GM23338 (cell line): ENCODE results near the gene MSRB1. TPM values are rescaled to one million over a fixed set of nuclear protein-coding genes. Genes with fewer than 3 reads are reported as not detected.

Experiments used
- ATAC-seq: fragments of 200-7000 bp; cut with Tn5 transposase; 3 replicates; pipeline ENCODE4 v1.9.1; 2020
- DNase-seq: peaks from one replicate; pipeline ENCODE4 v3.0.0-alpha.2; 2015; ENCODE audit warnings: low spot score
- H2AFZ ChIP-seq: fragments of 200-600 bp; sonication (generic); 2 replicates; pipeline ENCODE4 v1.8.0; 2016; ENCODE audit warnings: antibody characterized with exemption, mild to moderate bottlenecking, moderate library complexity
- H3F3A ChIP-seq: fragments of 200-600 bp; sonication (generic); replicated peaks from 2 replicates; pipeline ENCODE4 v1.8.0; 2017; ENCODE audit warnings: antibody characterized with exemption, mixed run types, low read depth
- H3K27ac ChIP-seq: fragments of 200-600 bp; sonication (generic); 2 replicates; pipeline ENCODE4 v1.6.1; 2016; ENCODE audit warnings: low read depth
- H3K27me3 ChIP-seq: fragments of 200-600 bp; sonication (generic); 2 replicates; pipeline ENCODE4 v1.8.0; 2016; ENCODE audit warnings: mild to moderate bottlenecking, mixed run types, moderate library complexity; ENCODE audit not compliant: insufficient read depth
- H3K36me3 ChIP-seq: fragments of 200-600 bp; sonication (generic); 2 replicates; pipeline ENCODE4 v1.8.0; 2016; ENCODE audit warnings: mild to moderate bottlenecking; ENCODE audit not compliant: insufficient read depth
- H3K4me1 ChIP-seq: fragments of 200-600 bp; sonication (generic); 2 replicates; pipeline ENCODE4 v1.8.0; 2016; ENCODE audit warnings: mild to moderate bottlenecking, moderate library complexity; ENCODE audit not compliant: insufficient read depth
- H3K4me2 ChIP-seq: fragments of 200-600 bp; sonication (generic); 2 replicates; pipeline ENCODE4 v1.7.1; 2017; ENCODE audit warnings: mixed run types
- H3K4me3 ChIP-seq: fragments of 200-600 bp; sonication (generic); 2 replicates; pipeline ENCODE4 v1.6.1; 2016; ENCODE audit warnings: mixed run types
- H3K79me2 ChIP-seq: fragments of 200-600 bp; sonication (generic); replicated peaks from 2 replicates; pipeline ENCODE4 v1.8.0; 2017; ENCODE audit warnings: mild to moderate bottlenecking; ENCODE audit not compliant: insufficient read depth
- H3K9me2 ChIP-seq: fragments of 200-600 bp; sonication (generic); 2 replicates; pipeline ENCODE4 v1.8.0; 2017; ENCODE audit not compliant: insufficient read depth
- H4K20me1 ChIP-seq: fragments of 200-600 bp; sonication (generic); replicated peaks from 2 replicates; pipeline ENCODE4 v1.8.0; 2017; ENCODE audit warnings: mild to moderate bottlenecking; ENCODE audit not compliant: insufficient read depth
- H3K27ac Mint-ChIP-seq: 2 replicates; pipeline ENCODE4 v1.8.0; 2020; ENCODE audit warnings: inconsistent platforms, mild to moderate bottlenecking, moderate library complexity, mixed read lengths
- H3K27me3 Mint-ChIP-seq: 3 replicates; pipeline ENCODE4 v1.8.0; 2022; ENCODE audit warnings: low read depth, mild to moderate bottlenecking, moderate library complexity, mixed read lengths, inconsistent platforms; ENCODE audit not compliant: insufficient read depth, poor library complexity
- H3K36me3 Mint-ChIP-seq: 3 replicates; pipeline ENCODE4 v1.8.0; 2021; ENCODE audit warnings: low read depth, mild to moderate bottlenecking, inconsistent platforms, moderate library complexity, mixed read lengths
- H3K4me1 Mint-ChIP-seq: 3 replicates; pipeline ENCODE4 v1.8.0; 2020; ENCODE audit warnings: mild to moderate bottlenecking, inconsistent platforms, mixed read lengths
- H3K4me3 Mint-ChIP-seq: 3 replicates; pipeline ENCODE4 v1.8.0; 2021; ENCODE audit warnings: moderate library complexity, mild to moderate bottlenecking, inconsistent platforms, mixed read lengths
- H3K9me3 Mint-ChIP-seq: 3 replicates; pipeline ENCODE4 v1.8.0; 2020; ENCODE audit warnings: moderate library complexity, mild to moderate bottlenecking, inconsistent platforms, mixed read lengths
- CREB1 ChIP-seq: fragments of 250-450 bp; sonication (Bioruptor Pico); IDR thresholded peaks from 2 replicates; pipeline ENCODE4 v1.5.0; 2020; ENCODE audit warnings: low read depth, mild to moderate bottlenecking, moderate library complexity
- EZH2 ChIP-seq: fragments of 200-600 bp; sonication (generic); IDR thresholded peaks from one replicate; pipeline ENCODE4 v1.8.0; 2017; ENCODE audit warnings: antibody characterized with exemption, mild to moderate bottlenecking, low read depth; ENCODE audit not compliant: unreplicated experiment
- JUNB ChIP-seq: IDR thresholded peaks from one replicate; pipeline ENCODE4 v1.6.1; 2016; ENCODE audit warnings: antibody characterized with exemption; ENCODE audit not compliant: unreplicated experiment
- NANOG ChIP-seq: IDR thresholded peaks from 2 replicates; pipeline ENCODE4 v1.6.1; 2016; ENCODE audit warnings: antibody characterized with exemption, borderline replicate concordance
- POLR2AphosphoS5 ChIP-seq: IDR thresholded peaks from 2 replicates; pipeline ENCODE4 v1.6.1; 2016; ENCODE audit warnings: antibody characterized with exemption, low read depth
- ZNF114 ChIP-seq: fragments of 250-450 bp; sonication (Bioruptor Pico); IDR thresholded peaks from 2 replicates; pipeline ENCODE4 v1.5.0; 2020; ENCODE audit warnings: mild to moderate bottlenecking, moderate library complexity
- polyA plus RNA-seq: library from polyadenylated mRNA; unstranded; fragments of >200 nt; fragmentation: Nextera tagmentation; extraction: Ambion mirVana; gene quantifications from 2 replicates; pipeline ENCODE4 v1.2.1, GENCODE V29; 2016
- total RNA-seq: library from RNA; depleted of rRNA; stranded (reverse); fragments of >200 nt; shearing (Covaris generic); gene quantifications from 2 replicates; pipeline ENCODE4 v1.2.3, GENCODE V29; 2014
- TF ChIP-seq, protein P1 (sequence below), 2 experiments: fragments of 200-600 bp in 1 of 2; sonication (generic) in 1 of 2; conservative IDR thresholded peaks; 2 replicates each; pipeline versions ENCODE4 v1.5.1 to v1.6.1; 2016 to 2017; ENCODE audit warnings: antibody characterized with exemption in 2 of 2, low read depth in 2 of 2, mild to moderate bottlenecking in 2 of 2, moderate library complexity in 1 of 2
- TF ChIP-seq, protein P2 (sequence below): IDR thresholded peaks from one replicate; pipeline ENCODE4 v1.6.1; 2018; ENCODE audit warnings: antibody characterized with exemption; ENCODE audit not compliant: unreplicated experiment
- TF ChIP-seq, protein P3 (sequence below): fragments of 250-450 bp; sonication (Bioruptor Pico); IDR thresholded peaks from 2 replicates; pipeline ENCODE4 v1.5.0; 2020; ENCODE audit warnings: mild to moderate bottlenecking, moderate library complexity

Gene MSRB1
- total and polyA plus RNA-seq, 2 experiments from 2014 or later = 30.4 to 31.3 TPM

DNA sequence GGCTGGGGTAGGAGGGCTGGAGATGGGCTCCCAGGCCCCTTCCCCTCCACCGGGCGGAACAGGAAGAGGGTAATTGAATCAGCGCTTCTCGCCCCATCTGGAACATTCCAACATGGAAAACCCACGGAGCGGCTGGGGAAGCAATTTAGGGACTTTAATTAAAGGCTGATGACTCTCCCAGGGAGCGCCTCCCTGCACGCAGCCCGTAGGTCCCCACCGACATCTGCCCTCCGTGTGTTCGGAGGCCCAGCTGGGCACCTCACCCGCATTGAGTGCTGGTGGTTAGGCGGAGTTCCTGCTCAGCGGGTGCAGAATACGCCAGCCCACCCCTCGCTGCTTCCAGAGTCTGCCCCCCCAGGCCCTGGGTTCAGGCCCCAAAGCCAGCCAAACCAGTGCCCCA lies 34.8 kb downstream of the MSRB1 start (continued):
- TF ChIP-seq, protein P1, sequence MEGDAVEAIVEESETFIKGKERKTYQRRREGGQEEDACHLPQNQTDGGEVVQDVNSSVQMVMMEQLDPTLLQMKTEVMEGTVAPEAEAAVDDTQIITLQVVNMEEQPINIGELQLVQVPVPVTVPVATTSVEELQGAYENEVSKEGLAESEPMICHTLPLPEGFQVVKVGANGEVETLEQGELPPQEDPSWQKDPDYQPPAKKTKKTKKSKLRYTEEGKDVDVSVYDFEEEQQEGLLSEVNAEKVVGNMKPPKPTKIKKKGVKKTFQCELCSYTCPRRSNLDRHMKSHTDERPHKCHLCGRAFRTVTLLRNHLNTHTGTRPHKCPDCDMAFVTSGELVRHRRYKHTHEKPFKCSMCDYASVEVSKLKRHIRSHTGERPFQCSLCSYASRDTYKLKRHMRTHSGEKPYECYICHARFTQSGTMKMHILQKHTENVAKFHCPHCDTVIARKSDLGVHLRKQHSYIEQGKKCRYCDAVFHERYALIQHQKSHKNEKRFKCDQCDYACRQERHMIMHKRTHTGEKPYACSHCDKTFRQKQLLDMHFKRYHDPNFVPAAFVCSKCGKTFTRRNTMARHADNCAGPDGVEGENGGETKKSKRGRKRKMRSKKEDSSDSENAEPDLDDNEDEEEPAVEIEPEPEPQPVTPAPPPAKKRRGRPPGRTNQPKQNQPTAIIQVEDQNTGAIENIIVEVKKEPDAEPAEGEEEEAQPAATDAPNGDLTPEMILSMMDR (conservative IDR thresholded peaks at IDR 0.05; ENCODE audit: low read depth in 2 of 2) = no peak
- TF ChIP-seq NANOG = no peak
- no peak for TF ChIP-seq JUNB
- TF ChIP-seq, protein P2, sequence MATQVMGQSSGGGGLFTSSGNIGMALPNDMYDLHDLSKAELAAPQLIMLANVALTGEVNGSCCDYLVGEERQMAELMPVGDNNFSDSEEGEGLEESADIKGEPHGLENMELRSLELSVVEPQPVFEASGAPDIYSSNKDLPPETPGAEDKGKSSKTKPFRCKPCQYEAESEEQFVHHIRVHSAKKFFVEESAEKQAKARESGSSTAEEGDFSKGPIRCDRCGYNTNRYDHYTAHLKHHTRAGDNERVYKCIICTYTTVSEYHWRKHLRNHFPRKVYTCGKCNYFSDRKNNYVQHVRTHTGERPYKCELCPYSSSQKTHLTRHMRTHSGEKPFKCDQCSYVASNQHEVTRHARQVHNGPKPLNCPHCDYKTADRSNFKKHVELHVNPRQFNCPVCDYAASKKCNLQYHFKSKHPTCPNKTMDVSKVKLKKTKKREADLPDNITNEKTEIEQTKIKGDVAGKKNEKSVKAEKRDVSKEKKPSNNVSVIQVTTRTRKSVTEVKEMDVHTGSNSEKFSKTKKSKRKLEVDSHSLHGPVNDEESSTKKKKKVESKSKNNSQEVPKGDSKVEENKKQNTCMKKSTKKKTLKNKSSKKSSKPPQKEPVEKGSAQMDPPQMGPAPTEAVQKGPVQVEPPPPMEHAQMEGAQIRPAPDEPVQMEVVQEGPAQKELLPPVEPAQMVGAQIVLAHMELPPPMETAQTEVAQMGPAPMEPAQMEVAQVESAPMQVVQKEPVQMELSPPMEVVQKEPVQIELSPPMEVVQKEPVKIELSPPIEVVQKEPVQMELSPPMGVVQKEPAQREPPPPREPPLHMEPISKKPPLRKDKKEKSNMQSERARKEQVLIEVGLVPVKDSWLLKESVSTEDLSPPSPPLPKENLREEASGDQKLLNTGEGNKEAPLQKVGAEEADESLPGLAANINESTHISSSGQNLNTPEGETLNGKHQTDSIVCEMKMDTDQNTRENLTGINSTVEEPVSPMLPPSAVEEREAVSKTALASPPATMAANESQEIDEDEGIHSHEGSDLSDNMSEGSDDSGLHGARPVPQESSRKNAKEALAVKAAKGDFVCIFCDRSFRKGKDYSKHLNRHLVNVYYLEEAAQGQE = no peak
- TF ChIP-seq CREB1 (CRISPR knock-in tag) = no peak
- no peak for TF ChIP-seq ZNF114
- TF ChIP-seq POLR2AphosphoS5 = no peak

DNA sequence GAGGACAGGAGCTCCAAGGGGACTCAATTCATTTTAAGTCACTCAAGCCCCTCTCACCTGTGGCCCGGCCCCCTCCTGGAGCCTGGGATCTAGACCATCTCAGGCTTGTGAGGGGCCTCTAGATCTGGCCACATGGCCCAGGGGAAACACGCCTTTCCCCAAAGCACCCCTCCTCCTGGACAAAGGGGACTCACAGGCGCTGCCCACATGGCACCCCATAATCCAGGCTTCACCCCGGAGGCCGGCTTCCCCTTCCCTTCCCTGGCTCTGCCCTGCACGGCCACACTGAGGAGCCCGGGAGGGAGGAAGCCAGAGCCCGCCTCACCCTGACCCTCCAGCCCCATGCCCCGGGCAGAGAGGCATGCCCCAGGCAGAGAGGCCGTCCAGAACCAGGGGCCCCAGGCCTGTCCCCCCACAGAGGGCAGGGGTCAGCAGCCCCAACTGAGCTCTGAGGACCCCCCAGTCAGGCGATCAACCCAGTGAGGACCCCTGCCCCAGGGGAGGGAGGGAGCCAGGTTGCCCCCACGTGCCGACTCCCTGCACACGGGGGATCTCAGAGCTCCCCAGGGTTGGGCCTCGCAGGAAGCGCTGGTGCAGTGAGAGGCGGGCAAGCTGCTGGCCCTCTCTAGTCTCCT lies 35.7 kb downstream of the MSRB1 start:
- Mint-ChIP-seq H3K27me3 (peaks cover 15% of the 10 kb centered on the region), H3K9me3 (no peaks in the 10 kb centered on the region), H3K4me1 (peaks cover 12% of the 10 kb centered on the region; the same call in 1 of the 3 replicates), H3K36me3 (no peaks in the 10 kb centered on the region), H3K4me3 (no peak overlapping the region), H3K27ac (no peak overlapping the region)
- peaks cover 3% of the 10 kb centered on the region; the same call in 1 of the 2 replicates for H3K4me1 ChIP-seq
- no peak overlapping the region for H3K27ac ChIP-seq
- no peaks in the 10 kb centered on the region for H3K79me2 ChIP-seq
- DNase-seq = no peak
- H3K36me3 ChIP-seq = no peaks in the 10 kb centered on the region
- no peak overlapping the region for H3K4me2 ChIP-seq
- H3K4me3 ChIP-seq = no peak overlapping the region
- peak overlapping the region; percentile 74; the same call in 1 of the 2 replicates for H2AFZ ChIP-seq
- no peaks in the 10 kb centered on the region for H3K9me2 ChIP-seq
- H3F3A ChIP-seq = no peaks in the 10 kb centered on the region
- H3K27me3 ChIP-seq = no peaks in the 10 kb centered on the region
- H4K20me1 ChIP-seq = no peaks in the 10 kb centered on the region
- TF ChIP-seq EZH2 = no peak
- peak; percentile 30 for ATAC-seq

DNA sequence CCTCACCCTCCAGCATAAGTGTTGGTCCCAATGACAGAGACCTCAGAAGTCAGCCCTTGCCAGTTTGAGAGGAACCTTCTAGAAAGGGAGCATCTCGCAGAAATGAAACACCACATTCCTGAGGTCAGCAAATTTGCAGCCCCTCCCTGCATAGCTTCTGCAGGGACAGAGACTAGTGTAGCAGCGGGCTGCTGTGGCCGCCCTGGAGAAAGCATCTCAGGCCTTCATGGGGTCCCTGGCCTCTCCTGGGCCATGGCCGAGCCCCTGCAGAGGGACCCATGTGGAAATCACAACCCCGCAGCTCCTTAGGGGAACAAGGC lies 36.2 kb downstream of the MSRB1 start:
- Histone ChIP-seq H4K20me1 (no peaks in the 10 kb centered on the region), H3K36me3 (no peaks in the 10 kb centered on the region), H2AFZ (peak overlapping the region; percentile 74; the same call in 1 of the 2 replicates), H3F3A (no peaks in the 10 kb centered on the region), H3K4me3 (no peak overlapping the region), H3K27ac (no peak overlapping the region), H3K9me2 (no peaks in the 10 kb centered on the region), H3K79me2 (no peaks in the 10 kb centered on the region), H3K4me2 (no peak overlapping the region), H3K4me1 (peaks cover 3% of the 10 kb centered on the region; the same call in 1 of the 2 replicates), H3K27me3 (no peaks in the 10 kb centered on the region)
- Mint-ChIP-seq H3K9me3 (no peaks in the 10 kb centered on the region), H3K4me1 (peaks cover 12% of the 10 kb centered on the region; the same call in 1 of the 3 replicates), H3K27ac (no peak overlapping the region), H3K4me3 (no peak overlapping the region), H3K27me3 (peaks cover 14% of the 10 kb centered on the region), H3K36me3 (no peaks in the 10 kb centered on the region)
- ATAC-seq (peak; percentile 5; the same call in 1 of the 3 replicates), DNase-seq (no peak)
- no peak for TF ChIP-seq POLR2AphosphoS5
- TF ChIP-seq, protein P3, sequence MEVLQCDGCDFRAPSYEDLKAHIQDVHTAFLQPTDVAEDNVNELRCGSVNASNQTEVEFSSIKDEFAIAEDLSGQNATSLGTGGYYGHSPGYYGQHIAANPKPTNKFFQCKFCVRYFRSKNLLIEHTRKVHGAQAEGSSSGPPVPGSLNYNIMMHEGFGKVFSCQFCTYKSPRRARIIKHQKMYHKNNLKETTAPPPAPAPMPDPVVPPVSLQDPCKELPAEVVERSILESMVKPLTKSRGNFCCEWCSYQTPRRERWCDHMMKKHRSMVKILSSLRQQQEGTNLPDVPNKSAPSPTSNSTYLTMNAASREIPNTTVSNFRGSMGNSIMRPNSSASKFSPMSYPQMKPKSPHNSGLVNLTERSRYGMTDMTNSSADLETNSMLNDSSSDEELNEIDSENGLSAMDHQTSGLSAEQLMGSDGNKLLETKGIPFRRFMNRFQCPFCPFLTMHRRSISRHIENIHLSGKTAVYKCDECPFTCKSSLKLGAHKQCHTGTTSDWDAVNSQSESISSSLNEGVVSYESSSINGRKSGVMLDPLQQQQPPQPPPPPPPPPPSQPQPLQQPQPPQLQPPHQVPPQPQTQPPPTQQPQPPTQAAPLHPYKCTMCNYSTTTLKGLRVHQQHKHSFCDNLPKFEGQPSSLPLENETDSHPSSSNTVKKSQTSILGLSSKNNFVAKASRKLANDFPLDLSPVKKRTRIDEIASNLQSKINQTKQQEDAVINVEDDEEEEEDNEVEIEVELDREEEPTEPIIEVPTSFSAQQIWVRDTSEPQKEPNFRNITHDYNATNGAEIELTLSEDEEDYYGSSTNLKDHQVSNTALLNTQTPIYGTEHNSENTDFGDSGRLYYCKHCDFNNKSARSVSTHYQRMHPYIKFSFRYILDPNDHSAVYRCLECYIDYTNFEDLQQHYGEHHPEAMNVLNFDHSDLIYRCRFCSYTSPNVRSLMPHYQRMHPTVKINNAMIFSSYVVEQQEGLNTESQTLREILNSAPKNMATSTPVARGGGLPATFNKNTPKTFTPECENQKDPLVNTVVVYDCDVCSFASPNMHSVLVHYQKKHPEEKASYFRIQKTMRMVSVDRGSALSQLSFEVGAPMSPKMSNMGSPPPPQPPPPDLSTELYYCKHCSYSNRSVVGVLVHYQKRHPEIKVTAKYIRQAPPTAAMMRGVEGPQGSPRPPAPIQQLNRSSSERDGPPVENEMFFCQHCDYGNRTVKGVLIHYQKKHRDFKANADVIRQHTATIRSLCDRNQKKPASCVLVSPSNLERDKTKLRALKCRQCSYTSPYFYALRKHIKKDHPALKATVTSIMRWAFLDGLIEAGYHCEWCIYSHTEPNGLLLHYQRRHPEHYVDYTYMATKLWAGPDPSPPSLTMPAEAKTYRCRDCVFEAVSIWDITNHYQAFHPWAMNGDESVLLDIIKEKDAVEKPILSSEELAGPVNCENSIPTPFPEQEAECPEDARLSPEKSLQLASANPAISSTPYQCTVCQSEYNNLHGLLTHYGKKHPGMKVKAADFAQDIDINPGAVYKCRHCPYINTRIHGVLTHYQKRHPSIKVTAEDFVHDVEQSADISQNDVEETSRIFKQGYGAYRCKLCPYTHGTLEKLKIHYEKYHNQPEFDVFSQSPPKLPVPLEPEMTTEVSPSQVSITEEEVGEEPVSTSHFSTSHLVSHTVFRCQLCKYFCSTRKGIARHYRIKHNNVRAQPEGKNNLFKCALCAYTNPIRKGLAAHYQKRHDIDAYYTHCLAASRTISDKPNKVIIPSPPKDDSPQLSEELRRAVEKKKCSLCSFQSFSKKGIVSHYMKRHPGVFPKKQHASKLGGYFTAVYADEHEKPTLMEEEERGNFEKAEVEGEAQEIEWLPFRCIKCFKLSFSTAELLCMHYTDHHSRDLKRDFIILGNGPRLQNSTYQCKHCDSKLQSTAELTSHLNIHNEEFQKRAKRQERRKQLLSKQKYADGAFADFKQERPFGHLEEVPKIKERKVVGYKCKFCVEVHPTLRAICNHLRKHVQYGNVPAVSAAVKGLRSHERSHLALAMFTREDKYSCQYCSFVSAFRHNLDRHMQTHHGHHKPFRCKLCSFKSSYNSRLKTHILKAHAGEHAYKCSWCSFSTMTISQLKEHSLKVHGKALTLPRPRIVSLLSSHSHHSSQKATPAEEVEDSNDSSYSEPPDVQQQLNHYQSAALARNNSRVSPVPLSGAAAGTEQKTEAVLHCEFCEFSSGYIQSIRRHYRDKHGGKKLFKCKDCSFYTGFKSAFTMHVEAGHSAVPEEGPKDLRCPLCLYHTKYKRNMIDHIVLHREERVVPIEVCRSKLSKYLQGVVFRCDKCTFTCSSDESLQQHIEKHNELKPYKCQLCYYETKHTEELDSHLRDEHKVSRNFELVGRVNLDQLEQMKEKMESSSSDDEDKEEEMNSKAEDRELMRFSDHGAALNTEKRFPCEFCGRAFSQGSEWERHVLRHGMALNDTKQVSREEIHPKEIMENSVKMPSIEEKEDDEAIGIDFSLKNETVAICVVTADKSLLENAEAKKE = no peak
